Right renal cortex interstitium (tissue), 3 donors: ENCODE results near the gene BMPER. TPM values are rescaled to one million over a fixed set of nuclear protein-coding genes. Genes with fewer than 3 reads are reported as not detected.

ENCODE experiments used
- DNase-seq, 3 donors: peaks; one replicate each; pipeline ENCODE4 v3.0.0-alpha.2; 2013; ENCODE audit warnings: low read depth in 3 of 3, low spot score in 2 of 3
- polyA plus RNA-seq, 3 donors: library from polyadenylated mRNA; unstranded; fragments of 120-200 nt; gene quantifications; one replicate each; pipeline ENCODE4 v1.2.1, GENCODE V29; 2013; ENCODE audit not compliant: insufficient read length in 3 of 3

The BMPER gene
- polyA plus RNA-seq, 3 donors = 14.7 to 26.1 (median 20.1) TPM

GRCh38 chr7:33887266-33887975 is 17.9 kb upstream of the BMPER start:
- DNase-seq = no peak

DNA sequence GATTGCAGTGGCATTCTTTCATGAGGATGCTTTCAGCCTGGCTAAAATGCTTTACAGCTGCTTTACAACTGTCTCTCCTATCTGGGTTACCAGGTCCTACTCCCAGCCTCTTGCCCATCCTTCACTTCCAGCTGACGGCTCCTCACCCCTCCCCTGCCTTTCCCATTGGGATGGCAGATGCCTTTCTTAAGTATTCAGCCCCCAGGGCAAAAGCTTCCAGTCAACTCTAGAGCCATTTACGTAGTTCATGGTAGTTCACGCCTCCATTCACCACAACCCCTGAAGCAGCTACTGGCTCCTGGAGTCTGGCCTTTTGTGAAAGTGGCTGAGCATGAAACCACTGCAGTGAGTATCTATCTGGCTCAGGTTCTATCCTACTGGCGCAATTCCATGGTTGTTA is 17.2 kb upstream of the BMPER start:
- DNase-seq = no peak

DNA sequence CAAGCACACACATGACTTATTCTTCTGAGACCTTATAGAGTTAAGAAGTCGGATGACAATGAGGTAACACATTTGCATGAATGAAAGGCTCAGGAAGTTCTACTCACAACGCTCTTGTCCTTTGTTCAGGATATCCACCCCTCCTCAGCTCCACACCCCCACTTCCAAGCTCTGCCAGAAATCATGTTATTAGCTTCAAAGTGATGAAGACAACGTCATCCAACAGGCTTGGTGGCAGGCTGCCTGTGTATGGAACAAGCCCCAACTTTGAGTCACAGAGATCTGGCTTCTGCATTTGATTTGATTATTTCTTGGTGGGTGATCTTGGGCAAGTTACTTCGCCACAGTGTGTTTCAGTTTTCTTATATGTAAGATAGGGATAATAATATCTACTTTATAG is 12.4 kb upstream of the BMPER start:
- DNase-seq = no peak

- no peak for DNase-seq
Measured at GRCh38 chr7:33893377-33893776, 12.0 kb upstream of the BMPER start.

DNA sequence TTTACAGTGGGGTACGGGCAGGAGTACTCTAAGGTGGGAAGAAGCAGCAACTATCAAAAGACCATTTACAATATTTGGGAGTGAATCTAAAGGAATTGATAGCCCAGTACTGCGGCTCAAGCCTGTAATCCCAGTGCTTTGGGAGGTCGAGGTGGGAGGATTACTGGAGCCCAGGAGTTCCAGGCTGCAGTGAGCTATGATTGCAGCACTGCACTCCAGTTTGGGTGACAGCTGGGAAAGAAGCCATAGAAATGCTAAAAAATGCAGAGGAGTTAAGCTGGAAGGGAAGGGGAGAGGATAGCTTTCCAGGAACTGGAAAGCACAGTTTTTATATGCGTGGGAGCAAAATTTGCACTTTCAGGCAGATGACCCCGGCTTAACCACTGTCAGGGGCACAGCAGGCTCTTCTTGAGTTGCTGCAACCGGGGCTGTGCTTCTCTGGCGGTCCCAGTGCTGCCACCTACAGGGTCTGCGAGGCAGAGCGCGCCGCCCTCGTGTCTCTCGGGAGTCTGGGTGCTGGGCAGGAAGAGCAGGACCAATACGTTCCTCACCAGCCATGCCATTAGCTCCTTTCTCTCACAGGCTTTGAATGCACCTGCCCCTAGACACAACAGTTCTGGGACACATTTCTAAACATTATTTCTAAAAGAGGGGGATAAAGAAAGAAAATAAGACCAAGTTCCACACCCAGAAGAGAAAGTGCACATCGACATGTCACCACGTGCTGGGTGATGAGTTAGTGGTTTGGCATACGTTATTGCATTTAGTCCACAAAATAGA is 10.1 kb upstream of the BMPER start:
- DNase-seq = peak; percentile 45 to 62 (median 57)

DNA sequence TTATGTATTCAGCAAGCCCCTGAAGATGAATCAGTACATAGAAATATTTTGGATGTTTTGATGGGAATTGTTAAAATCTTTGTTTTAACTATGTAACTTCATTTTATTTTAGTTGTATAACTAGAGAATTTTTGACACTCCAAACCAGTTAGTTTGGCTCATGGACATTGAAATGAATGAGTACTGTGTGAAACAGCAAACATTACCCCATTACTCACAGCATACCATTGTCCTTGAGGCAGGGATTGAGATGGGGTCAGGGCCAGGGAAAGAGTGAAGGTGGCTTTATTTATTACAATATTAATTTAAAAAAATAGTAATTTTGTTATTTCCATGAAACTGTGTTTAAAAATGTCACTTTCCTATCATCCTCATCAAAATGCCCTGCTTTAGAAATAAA is 4.8 kb upstream of the BMPER start:
- DNase-seq = no peak

DNA sequence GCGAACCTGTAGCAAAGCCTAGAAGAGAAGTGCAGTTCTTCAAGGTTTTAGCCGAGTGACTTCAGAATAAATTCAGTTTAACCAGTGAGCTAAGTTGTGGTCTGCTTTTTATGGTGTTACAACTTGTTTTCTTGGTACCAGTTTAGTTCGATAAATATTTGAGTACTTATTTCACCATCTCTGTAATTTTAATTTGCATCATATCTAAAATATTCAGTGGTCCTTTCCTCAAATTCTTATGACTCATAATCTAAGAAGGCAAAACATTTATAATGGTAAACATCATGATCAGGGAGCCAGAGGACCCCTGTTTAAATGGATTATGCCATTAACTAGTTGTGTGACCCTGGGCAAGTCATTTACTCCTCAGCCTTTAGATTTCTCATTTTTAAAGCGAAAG is 4.1 kb upstream of the BMPER start:
- DNase-seq = no peak

- no peak for DNase-seq
Measured at GRCh38 chr7:33901847-33902246, 3.5 kb upstream of the BMPER start.

GRCh38 chr7:33902746-33903145 is 2.6 kb upstream of the BMPER start:
- DNase-seq = no peak

- DNase-seq = peak; percentile 31 to 36 (median 32)
Measured at GRCh38 chr7:33903791-33904680, 1.3 kb upstream of the BMPER start.

GRCh38 chr7:33904681-33905388 is 504 bp upstream of the BMPER start:
- peak in 2 of 3 donors; percentile 34 to 45 for DNase-seq

DNA sequence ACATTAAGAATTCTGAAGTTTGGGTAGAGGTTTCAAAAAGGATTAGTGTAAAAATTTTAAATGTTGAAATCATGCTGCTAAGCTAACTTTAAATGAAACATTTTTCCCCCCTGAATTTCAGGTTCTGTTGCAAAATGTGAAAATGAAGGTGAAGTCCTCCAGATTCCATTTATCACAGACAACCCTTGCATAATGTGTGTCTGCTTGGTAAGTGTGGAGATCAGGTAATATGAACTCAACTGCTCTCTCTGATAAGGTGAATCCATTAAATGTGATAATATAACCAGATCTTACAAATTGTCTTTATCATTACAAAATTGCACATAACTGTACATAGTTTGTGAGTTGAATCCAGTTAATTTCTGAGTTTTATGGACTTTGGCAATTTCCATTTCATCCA is 1.4 kb downstream of the BMPER start:
- DNase-seq = no peak

DNA sequence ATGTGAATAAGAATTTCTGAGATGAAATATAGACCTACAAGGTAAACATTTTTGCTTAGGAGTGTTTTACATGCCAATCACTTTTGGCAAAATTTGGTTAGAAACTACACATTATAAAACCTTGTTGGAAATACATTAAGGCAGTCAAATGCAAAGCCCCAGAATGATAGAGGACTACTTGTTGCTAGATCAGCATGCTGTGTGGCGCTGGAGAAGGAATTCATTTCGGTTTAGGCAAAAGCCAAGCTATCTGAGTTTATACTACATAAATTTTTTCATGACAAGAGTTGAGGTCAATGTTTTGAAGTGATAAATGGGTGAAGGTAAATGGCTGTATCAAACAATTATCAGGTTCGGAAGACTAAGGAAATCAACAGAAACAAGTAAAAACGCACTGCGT is 2.3 kb downstream of the BMPER start:
- no peak for DNase-seq

DNA sequence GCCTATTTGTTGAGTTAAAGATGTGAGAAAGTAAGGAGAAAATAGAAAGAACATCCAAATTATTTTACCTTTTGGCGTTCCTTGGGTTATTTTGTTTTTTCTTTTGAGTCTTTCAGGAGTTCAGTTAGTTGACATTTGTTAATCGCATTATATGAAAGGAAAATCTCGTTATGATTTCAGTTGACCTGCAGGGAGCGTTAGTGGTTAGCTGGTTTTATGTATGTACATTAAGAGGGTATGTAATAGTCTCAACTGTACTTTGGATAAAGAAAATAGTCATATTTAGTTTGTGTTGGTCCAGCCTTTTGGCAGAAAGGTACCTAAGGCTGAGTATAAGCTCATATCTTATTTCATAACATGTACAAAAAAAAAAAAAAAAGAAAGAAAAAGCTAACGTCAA is 4.0 kb downstream of the BMPER start:
- no peak for DNase-seq

DNA sequence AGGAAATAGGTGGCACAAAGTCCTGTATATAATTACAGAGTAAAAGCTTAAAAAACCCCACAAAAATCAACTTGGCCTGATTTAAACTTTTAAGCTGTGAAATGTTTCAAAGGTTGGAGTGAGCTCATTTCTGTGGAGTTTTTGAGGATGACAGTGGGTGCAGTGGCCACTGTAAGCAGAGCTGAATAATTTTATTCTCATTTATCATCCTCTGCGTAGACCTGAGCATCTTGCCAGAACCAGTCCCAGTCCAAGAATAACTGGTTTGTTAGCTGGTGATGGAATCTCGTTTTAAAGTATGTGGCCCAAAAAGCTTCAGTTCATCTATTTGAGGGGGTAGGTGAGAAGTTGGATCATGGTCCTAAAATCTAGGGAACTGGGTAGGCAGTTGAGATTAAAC is 4.4 kb downstream of the BMPER start:
- DNase-seq = no peak

DNA sequence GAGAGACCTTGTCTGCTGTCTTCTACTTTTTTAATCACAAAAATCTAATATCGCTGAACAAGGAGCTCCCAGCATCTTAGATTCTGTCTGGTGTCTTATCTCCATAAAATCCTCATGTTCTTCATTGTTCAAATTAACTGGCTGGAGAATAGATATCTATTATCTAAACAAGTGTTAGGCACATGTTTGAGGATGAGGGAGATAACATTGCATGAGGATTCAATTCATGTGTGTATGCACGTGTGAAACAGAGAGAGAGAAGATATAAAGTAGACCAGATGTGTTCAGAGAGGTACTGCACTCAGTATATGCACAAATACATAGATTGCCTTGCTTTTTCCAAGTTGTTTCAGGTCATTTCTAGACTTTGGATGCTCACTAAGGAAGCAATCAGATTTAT is 5.4 kb downstream of the BMPER start:
- no peak for DNase-seq

- no peak for DNase-seq
Measured at GRCh38 chr7:33916357-33917081, 11.2 kb downstream of the BMPER start.

DNA sequence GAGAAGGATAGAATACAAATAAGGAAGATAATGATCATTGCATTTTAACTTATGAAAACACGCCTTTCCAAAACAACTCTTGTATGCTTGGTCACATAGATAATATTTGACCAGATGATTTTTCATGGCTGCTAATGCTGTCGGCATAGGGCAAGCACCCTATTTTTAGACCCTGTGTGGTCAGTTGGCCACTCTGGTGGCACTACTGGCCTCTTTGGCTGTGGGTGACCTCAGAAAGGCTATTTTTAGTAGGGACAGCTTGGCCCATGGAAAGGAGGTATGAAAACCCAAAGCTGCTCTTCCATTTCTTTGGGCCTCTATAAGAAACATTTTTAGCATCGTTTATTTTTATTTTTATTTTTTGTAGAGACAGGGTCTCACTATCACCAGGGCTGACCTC is 12.3 kb downstream of the BMPER start:
- DNase-seq = no peak

GRCh38 chr7:33918438-33919143 is 13.3 kb downstream of the BMPER start:
- DNase-seq = no peak
